Nephron (organoid): ENCODE data around the gene TRIM49.
"Not testable (repeated sequence)": the region's sequence is repeated elsewhere in the genome, so short reads cannot be mapped to it uniquely, and the experiment has no call there.

ENCODE experiments used
- H3K27ac Mint-ChIP-seq, 3 experiments: 2 replicates each; pipeline ENCODE4 v1.8.0; 2020; ENCODE audit warnings: mixed read lengths in 3 of 3, mild to moderate bottlenecking in 2 of 3, moderate library complexity in 1 of 3
- H3K27me3 Mint-ChIP-seq: 2 replicates; pipeline ENCODE4 v1.8.0; 2021; ENCODE audit warnings: low read depth, mild to moderate bottlenecking, moderate library complexity, mixed read lengths
- H3K36me3 Mint-ChIP-seq: 2 replicates; pipeline ENCODE4 v1.8.0; 2020; ENCODE audit warnings: low read depth, mixed read lengths
- H3K4me1 Mint-ChIP-seq: 2 replicates; pipeline ENCODE4 v1.8.0; 2020; ENCODE audit warnings: mixed read lengths
- H3K4me3 Mint-ChIP-seq, 3 experiments: 2 replicates each; pipeline ENCODE4 v1.8.0; 2020; ENCODE audit warnings: mild to moderate bottlenecking in 3 of 3, mixed read lengths in 3 of 3, moderate library complexity in 2 of 3
- H3K9me3 Mint-ChIP-seq: 2 replicates; pipeline ENCODE4 v1.8.0; 2020; ENCODE audit warnings: mixed read lengths

Gene TRIM49, protein sequence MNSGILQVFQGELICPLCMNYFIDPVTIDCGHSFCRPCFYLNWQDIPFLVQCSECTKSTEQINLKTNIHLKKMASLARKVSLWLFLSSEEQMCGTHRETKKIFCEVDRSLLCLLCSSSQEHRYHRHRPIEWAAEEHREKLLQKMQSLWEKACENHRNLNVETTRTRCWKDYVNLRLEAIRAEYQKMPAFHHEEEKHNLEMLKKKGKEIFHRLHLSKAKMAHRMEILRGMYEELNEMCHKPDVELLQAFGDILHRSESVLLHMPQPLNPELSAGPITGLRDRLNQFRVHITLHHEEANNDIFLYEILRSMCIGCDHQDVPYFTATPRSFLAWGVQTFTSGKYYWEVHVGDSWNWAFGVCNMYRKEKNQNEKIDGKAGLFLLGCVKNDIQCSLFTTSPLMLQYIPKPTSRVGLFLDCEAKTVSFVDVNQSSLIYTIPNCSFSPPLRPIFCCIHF

DNA sequence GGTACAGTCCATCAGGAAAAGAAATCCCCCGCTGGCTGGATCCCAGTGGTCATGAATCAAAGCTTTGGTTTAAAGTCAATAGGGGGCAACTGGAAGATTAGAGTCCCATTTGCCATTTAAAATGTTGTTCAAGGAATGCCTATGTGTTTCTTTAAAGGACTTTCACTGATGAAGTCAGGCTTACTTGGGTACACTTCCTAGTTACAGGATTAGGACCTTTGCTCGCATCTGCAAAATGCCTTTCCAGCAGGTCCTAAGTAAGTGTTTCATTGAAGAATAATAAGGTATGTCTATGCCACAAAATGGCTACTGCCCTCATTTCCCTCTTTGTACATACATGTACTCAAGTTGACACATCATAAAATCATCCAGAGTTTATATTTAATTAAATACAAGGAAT lies at the start of gene TRIM49:
TSS of gene TRIM49 (minus strand) at position 101 of the 400 bp plus-strand sequence. CDS start 4,106 bp downstream, outside the sequence.
- H3K9me3 Mint-ChIP-seq: not testable (repeated sequence)

DNA sequence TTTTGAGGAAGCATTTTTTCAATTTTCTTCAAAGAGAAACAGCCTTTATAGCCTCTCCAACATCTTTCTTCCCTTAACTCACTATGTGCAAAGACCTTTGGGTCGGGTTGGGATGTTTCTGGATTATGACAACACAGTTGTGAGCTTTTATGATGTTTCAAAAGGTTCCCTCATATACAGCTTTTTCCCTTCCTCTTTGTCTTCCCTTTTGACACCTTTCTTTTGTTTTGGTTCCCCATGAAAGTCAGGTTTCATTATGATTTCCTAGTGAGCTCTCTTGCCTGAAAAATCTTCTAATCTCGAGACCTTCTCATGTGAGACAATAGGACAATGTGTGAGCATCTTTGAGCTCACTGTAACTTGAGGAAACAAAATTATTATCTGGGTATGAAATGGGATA lies 18.3 kb upstream of the TRIM49 start:
- H3K4me1 Mint-ChIP-seq, H3K4me3 Mint-ChIP-seq, H3K27me3 Mint-ChIP-seq, H3K36me3 Mint-ChIP-seq, H3K9me3 Mint-ChIP-seq, H3K27ac Mint-ChIP-seq: not testable (repeated sequence)

More for the DNA sequence above, at the start of gene TRIM49:
- H3K27ac Mint-ChIP-seq, H3K36me3 Mint-ChIP-seq, H3K4me3 Mint-ChIP-seq, H3K27me3 Mint-ChIP-seq, H3K4me1 Mint-ChIP-seq: not testable (repeated sequence)

DNA sequence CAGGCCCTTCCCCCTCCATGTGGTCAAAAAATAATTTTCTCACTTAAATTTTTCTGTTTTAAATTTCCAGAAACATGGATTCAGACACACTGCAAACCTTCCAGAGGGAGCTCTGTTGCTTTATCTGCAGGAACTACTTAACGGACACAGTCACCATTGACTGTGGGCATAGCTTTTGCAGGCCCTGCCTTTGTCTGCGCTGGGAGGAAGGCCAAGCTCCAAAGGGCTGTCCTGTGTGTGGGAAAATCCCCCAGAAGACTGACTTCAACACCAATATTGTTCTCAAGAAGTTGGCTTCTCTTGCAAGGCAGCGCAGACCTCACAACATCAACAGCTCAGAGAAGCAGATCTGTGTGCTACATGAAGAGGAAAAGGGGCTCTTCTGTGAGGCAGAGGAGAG lies 11.6 kb upstream of the TRIM49 start:
- not testable (repeated sequence) for H3K9me3 Mint-ChIP-seq, H3K36me3 Mint-ChIP-seq, H3K27me3 Mint-ChIP-seq, H3K4me1 Mint-ChIP-seq, H3K27ac Mint-ChIP-seq, H3K4me3 Mint-ChIP-seq

DNA sequence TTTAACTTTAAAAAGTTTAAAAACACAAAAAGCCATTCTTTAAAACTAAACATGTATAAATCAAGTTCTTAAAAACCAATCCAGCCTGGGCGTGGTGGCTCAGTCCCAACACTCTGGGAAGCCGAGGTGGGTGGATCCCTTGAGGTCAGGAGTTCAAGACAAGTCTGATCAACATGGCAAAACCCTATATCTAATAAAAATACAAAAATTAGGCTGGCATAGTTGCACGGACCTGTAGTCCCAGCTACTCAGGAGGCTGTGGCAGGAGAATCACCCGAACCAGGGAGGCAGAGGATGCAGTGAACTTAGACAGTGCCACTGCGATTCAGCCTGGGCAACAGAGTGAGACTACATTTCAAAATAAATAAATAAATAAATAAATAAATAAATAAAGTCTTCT lies 5.2 kb upstream of the TRIM49 start:
- H3K27ac Mint-ChIP-seq, H3K4me3 Mint-ChIP-seq, H3K36me3 Mint-ChIP-seq, H3K27me3 Mint-ChIP-seq, H3K4me1 Mint-ChIP-seq, H3K9me3 Mint-ChIP-seq: not testable (repeated sequence)

DNA sequence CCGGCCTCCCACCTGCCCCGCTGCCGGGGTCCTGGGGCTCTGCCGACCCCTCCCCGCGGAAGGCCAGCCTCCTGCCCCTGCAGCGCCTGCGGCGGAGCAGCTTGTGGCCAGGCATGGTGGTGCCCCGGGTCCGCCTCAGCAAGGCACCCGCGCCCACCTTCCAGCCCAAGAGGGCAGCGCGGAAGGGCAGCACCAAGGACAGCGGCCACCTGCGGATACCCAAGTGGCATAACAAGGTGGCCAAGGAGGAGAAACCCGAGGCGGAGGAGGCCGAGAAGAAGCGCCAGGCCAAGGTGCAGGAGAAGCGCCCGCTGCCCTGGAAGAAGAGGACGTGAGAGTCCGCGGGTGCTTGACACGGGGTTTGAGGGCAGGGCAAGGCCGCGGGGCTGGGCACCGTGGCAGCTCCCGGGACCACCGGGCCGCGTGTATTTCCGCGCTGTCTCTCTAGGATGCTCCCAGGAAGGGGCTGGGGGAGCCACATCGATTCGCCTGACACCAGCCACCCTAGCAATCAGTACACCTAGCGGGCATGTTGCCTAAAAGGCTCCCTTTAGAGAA lies 20.8 kb downstream of the TRIM49 start:
- H3K4me1 Mint-ChIP-seq, H3K27ac Mint-ChIP-seq, H3K36me3 Mint-ChIP-seq, H3K9me3 Mint-ChIP-seq, H3K4me3 Mint-ChIP-seq, H3K27me3 Mint-ChIP-seq: not testable (repeated sequence)

DNA sequence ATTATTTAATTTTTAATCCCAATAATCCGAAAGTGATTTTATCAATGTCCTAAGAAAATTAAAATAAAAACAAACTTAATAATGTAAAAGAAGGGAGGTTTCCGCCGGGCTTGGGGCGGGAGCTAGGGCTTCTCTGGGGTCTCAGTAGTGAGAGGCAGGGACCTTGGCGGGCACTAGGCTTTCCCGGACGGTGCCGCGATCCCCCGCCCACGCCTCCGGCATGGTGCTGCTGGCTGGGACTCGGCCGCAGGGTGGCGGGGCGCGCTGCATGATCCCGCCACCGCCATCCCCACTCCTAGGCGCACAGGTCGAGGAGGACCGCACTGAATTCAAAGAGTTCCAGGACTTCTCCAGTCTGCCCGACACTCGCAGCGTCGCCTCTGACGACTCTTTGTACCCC lies 22.6 kb downstream of the TRIM49 start:
- not testable (repeated sequence) for H3K4me1 Mint-ChIP-seq, H3K4me3 Mint-ChIP-seq, H3K36me3 Mint-ChIP-seq, H3K9me3 Mint-ChIP-seq, H3K27ac Mint-ChIP-seq, H3K27me3 Mint-ChIP-seq

DNA sequence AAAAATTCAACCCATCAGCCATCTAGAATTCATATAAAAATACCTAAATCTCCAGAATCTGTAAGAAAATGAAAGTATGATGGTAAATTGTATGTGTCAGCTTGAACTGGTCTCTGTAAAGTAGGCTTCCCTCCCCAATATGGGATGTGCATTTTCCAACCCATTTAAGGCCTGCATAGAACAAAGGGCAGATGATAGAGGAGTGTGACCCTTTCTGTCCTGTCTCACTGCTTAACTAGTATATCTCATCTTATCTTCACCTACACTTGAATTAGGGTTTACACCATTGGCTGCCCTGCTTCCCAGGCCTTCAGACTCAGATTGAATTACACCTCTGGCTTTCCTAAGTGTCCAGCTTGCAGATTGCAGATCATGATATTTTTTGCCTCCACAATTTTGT lies 57.6 kb downstream of the TRIM49 start:
- H3K36me3 Mint-ChIP-seq, H3K4me1 Mint-ChIP-seq, H3K9me3 Mint-ChIP-seq, H3K27me3 Mint-ChIP-seq, H3K4me3 Mint-ChIP-seq, H3K27ac Mint-ChIP-seq: not testable (repeated sequence)
